ENCODE data around the gene TRIM65.

TRIM65 gene

GRCh38 chr17:75850928-75851692 is 45.6 kb downstream of the TRIM65 start:
- no peak for DNase-seq

GRCh38 chr17:75849724-75850123 is 47.0 kb downstream of the TRIM65 start:
- DNase-seq: no peak

DNA sequence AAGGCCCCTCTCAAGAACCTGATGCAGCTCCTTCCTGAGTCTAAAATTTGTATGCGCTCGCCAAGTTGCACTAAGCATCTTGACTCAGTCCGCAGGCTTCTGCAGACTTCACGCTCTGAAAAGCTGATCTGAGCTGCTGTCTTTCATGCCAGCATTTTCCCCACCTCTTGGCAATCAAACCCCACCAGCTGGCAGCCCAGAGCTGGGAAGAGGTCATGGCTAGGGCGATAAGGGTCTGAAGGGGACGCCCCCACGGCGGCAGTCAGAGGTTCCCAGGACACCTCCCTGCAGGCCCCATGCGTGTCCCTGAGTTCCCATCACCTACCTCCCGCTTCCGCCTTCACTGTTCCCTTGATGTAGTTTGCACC is 47.5 kb downstream of the TRIM65 start:
- no peak for DNase-seq

GRCh38 chr17:75848523-75849278 is 48.0 kb downstream of the TRIM65 start:
- peak; percentile 10 for DNase-seq

GRCh38 chr17:75847614-75848522 is 48.9 kb downstream of the TRIM65 start:
- DNase-seq: no peak

GRCh38 chr17:75846692-75847613 is 49.8 kb downstream of the TRIM65 start:
- no peak for DNase-seq

DNA sequence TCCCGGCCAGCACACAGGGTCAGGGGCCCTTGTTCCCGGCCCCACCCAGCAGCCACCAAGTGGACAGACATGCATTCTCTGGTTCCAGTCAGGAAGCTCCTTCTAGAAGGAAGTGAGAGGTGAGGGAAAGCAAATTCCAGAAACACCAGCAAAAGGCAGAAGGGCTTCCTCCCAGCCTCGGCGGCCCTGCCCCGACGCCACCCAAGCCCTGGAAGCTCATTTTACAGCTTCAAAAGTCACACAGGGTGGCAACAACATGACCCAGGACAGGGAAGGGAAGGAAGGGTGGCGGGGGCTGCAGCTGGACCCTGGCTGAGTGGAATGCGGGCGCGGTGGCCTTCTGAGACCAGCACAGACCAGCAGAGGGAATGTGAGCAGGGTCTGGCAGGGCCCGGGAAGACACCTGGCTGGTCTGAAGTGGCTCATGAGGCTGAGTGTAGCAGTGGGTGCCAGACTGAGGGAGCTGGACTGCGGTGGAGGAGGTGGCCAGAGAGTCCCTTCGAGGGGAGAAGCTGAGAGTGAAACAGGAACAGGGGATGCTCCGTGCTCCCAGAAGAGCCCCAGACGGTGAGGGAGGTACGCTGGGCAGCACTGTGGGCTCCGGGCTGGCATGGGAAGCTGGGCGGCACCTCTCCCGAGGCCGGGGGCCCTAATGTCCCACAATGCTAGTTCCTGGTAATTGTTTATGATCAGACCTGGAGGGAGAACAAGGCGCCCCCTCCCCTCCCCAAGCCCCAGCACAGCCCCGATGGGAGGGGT is 50.6 kb downstream of the TRIM65 start:
- no peak for DNase-seq

DNA sequence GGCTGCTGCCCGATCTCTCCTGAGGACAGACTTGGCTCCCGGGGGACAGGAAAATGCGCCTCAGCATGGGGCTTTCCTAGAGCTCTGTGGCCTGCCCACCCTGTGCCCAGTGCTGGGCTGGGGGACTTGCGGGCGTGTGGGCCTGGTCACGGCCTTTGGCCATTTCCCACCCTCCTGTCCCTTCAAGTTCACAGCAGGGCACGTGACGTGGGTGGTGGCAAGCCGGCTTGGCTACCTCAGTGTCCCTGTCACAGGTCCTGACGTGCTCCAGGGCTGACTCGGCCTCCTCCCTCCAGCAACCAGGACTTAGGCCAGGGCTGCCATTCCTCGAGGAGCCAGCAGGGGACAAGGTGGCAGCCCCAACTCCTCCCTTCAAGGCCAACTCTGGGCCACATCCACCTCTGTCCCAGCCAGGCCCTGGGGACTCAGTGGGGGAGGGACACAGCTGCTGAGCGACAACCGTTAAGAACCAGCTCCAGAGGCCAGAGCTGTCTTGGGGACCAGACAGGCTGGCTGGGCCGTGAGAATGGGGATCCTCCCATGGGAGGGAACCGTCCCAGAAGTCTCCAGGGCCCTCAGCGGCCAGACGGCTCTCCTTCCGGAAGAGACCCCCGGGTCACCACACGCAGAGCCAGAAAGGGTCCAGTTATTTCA is 51.6 kb downstream of the TRIM65 start:
- DNase-seq: peak; percentile 34

DNA sequence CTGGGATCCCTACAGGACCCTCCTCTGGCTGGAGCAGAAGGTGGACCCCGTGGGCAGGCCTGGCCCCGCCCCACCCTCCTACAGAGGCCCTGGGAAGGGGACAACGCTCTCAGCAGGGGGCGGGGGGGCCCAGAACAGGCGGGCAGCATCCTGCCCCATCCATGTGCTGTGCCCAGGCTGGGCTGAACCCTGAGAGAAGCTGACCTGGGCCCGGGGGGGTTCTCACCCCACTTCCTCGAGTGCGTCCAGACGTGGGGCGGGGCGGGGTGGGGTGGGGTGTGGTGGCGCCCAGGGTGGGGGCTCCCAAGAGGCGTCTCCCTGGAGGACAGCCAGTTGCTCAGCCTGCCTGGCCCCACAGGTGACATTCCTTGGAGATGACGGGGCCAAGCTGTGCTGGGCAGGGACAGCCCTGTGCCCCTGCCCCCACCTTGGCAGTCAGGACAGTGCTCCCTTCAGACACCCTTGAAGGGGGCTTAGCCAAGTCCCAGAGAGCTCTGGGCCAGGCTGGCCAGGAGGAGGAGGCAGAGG is 52.2 kb downstream of the TRIM65 start:
- no peak for DNase-seq

- DNase-seq: no peak
Observed at GRCh38 chr17:75843577-75844529, 52.9 kb downstream of the TRIM65 start, which contains the start of gene UNC13D. TSS of gene UNC13D (minus strand) at chr17:75844404. CDS start at chr17:75844337, 67 bp downstream.

DNA sequence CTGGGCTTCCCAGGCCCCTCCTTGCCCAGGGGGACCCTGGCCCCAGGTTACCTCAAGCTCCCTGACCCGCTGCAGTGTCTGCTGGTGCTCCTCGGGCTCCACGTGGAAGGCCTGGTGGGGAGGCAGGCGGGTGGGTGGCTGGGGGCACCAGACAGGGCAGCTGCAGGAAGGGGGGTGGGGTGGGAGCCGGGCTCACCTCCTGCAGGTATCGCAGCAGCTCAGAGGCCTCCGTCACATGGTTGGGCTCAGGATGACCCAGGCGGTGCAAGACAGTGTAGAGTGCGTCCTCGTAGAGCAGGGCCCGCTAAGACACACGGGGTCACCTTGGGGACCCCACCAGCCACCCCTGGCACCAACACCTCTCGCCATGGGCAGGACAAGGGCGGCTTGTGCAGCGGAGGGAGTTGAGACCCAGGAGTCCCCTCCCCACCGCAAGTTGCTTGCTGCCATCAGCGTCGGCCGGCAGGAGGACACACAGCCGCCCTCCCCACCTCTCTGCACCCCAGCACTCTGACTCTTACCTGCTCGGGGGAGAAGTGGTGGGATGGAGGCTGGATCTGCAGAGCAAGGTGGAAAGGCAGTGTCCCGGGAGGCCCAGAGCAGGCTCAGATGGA is 53.7 kb downstream of the TRIM65 start:
- DNase-seq: no peak

GRCh38 chr17:75842411-75842810 is 54.3 kb downstream of the TRIM65 start:
- DNase-seq: no peak

GRCh38 chr17:75840799-75841164 is 56.0 kb downstream of the TRIM65 start:
- DNase-seq: no peak

- no peak for DNase-seq
Observed at GRCh38 chr17:75839942-75840798, 56.6 kb downstream of the TRIM65 start.
